C4-2B (cell line): ENCODE measurements around the gene COMMD7.

Source experiments
- CTCF ChIP-seq: fragments of 450-650 bp; conservative IDR thresholded peaks from 2 replicates; pipeline ENCODE4 v1.5.1; 2017; ENCODE audit warnings: mild to moderate bottlenecking
- ZFX ChIP-seq: fragments of 450-650 bp; IDR thresholded peaks from 2 replicates; pipeline ENCODE4 v1.6.1; 2017

DNA sequence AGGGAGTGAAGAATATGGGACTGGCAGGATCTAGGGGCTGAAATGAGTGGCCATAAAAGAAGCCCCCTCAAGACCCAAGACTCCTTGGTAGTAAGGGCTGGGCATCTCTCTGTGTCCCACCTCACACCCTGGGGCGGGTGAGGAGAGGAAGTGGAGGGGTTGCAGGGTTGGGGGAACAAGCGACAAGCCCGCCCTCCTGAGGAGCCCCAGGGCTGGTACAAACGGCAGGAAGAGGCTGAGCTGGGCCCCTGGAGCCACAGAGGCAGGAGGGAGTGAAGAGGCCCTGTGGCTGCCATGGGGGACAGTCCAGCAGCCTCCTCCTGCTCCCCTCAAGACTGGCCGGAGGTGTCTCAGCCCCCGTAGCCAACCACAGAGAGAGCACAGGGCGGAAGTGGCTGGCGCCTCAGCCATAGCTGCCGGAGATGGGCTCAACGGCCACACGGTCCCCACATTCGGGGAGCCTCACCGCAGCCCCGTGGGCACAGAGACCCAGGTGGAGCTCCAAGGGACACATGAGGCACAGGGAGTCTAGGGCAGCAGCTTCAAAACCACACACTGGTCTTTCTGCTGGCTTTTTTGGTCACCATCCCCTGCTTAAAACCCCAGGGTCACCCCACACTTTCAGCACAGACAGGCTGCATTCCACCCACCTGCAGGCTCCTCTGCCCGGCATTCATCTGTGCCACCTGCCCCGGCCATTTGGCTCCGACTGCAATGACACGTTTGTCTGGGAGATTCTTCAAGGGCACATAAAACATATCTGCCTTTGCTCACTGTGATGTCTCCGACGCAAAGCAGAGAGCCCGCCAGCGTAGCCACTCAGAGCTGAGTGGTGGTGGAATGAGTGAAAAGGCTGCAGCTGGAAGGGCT is 70.0 kb downstream of the COMMD7 start:
- TF ChIP-seq CTCF (no peak), ZFX (no peak)
